HepG2 (cell line): Measurements from ENCODE around the gene HACD2. TPM values are rescaled to one million over a fixed set of nuclear protein-coding genes. Genes with fewer than 3 reads are reported as not detected.

Experiments
- HNRNPLL ChIP-seq: fragments of 200-400 bp; formaldehyde crosslinking; IDR thresholded peaks from 2 replicates; pipeline ENCODE4 v1.6.1; 2017; ENCODE audit warnings: mild to moderate bottlenecking, low read depth, low read length; ENCODE audit not compliant: poor library complexity, severe bottlenecking
- HOXA9 ChIP-seq: sonication (generic); formaldehyde crosslinking; IDR thresholded peaks from 2 replicates; pipeline ENCODE4 v1.8.1; 2022; ENCODE audit warnings: missing genetic modification reagents, mild to moderate bottlenecking, moderate library complexity, borderline replicate concordance
- HOXD1 ChIP-seq: sonication (generic); formaldehyde crosslinking; IDR thresholded peaks from 2 replicates; pipeline ENCODE4 v1.5.0; 2020; ENCODE audit warnings: missing genetic modification reagents
- KLF12 ChIP-seq: sonication (generic); formaldehyde crosslinking; IDR thresholded peaks from 2 replicates; pipeline ENCODE4 v1.4.0; 2020; ENCODE audit warnings: missing genetic modification reagents, borderline replicate concordance
- MAFG ChIP-seq: sonication (generic); formaldehyde crosslinking; IDR thresholded peaks from 2 replicates; pipeline ENCODE4 v1.5.1; 2020; ENCODE audit warnings: mild to moderate bottlenecking, missing genetic modification reagents
- PRMT3 ChIP-seq: sonication (generic); formaldehyde crosslinking; IDR thresholded peaks from 2 replicates; pipeline ENCODE4 v1.8.1; 2022; ENCODE audit warnings: low read depth, mild to moderate bottlenecking, moderate library complexity, missing genetic modification reagents, borderline replicate concordance
- STAT5B ChIP-seq: sonication (generic); formaldehyde crosslinking; IDR thresholded peaks from 2 replicates; pipeline ENCODE4 v1.4.0; 2020; ENCODE audit warnings: missing genetic modification reagents
- TFDP2 ChIP-seq: sonication (generic); formaldehyde crosslinking; IDR thresholded peaks from 2 replicates; pipeline ENCODE4 v1.4.0; 2020; ENCODE audit warnings: missing genetic modification reagents
- ZNF777 ChIP-seq: sonication (generic); formaldehyde crosslinking; IDR thresholded peaks from 2 replicates; pipeline ENCODE4 v1.4.0; 2020; ENCODE audit warnings: missing genetic modification reagents
- ZNF839 ChIP-seq: sonication (generic); formaldehyde crosslinking; IDR thresholded peaks from 2 replicates; pipeline ENCODE4 v1.4.0; 2020; ENCODE audit warnings: missing genetic modification reagents, mild to moderate bottlenecking, borderline replicate concordance
- ZSCAN20 ChIP-seq: sonication (generic); formaldehyde crosslinking; IDR thresholded peaks from 2 replicates; pipeline ENCODE4 v1.4.0; 2020; ENCODE audit warnings: missing genetic modification reagents, mild to moderate bottlenecking, borderline replicate concordance
- polyA plus RNA-seq, 8 experiments: library from polyadenylated mRNA; depleted of rRNA in 3 of 8; stranded (reverse) in 7 of 8; unstranded in 1 of 8; fragments of >200 nt; fragmentation: Illumina TruSeq in 4 of 8; extraction: Trizol in 4 of 8; gene quantifications; 2 replicates each; pipeline versions ENCODE4 v1.2.1 to v1.2.3, GENCODE V29; 2011 to 2016; ENCODE audit warnings: low read depth in 4 of 8, missing spikeins in 1 of 8, mixed read lengths in 1 of 8; ENCODE audit not compliant: insufficient read depth in 1 of 8
- total RNA-seq, 5 experiments: library from RNA; depleted of rRNA; stranded (reverse); fragments of >200 nt; fragmentation: Illumina TruSeq; extraction: Trizol; gene quantifications; 2 replicates each; pipeline ENCODE4 v1.2.3, GENCODE V29; 2016; ENCODE audit warnings: low read depth in 1 of 5
- TF ChIP-seq, protein P1 (sequence below): sonication (generic); formaldehyde crosslinking; IDR thresholded peaks from 2 replicates; pipeline ENCODE4 v1.4.0; 2020; ENCODE audit warnings: missing genetic modification reagents
- TF ChIP-seq, protein P2 (sequence below), 2 experiments: fragments of 450-650 bp in 1 of 2; sonication (generic) in 1 of 2; formaldehyde crosslinking in 1 of 2; IDR thresholded peaks; 2 replicates each; pipeline versions ENCODE4 v1.6.1 to v1.8.0; 2016 to 2022; ENCODE audit warnings: antibody characterized with exemption in 1 of 2, mild to moderate bottlenecking in 1 of 2, missing genetic modification reagents in 1 of 2

Gene HACD2
- total and polyA plus RNA-seq, 2 of the 13 experiments (the other 11 are each of a cell fraction or from before 2014, with no cell fraction given): 47.0 to 50.4 TPM

GRCh38 chr3:123584284-123584987 is 417 bp downstream of the HACD2 start (continued):
- TF ChIP-seq, protein P1, sequence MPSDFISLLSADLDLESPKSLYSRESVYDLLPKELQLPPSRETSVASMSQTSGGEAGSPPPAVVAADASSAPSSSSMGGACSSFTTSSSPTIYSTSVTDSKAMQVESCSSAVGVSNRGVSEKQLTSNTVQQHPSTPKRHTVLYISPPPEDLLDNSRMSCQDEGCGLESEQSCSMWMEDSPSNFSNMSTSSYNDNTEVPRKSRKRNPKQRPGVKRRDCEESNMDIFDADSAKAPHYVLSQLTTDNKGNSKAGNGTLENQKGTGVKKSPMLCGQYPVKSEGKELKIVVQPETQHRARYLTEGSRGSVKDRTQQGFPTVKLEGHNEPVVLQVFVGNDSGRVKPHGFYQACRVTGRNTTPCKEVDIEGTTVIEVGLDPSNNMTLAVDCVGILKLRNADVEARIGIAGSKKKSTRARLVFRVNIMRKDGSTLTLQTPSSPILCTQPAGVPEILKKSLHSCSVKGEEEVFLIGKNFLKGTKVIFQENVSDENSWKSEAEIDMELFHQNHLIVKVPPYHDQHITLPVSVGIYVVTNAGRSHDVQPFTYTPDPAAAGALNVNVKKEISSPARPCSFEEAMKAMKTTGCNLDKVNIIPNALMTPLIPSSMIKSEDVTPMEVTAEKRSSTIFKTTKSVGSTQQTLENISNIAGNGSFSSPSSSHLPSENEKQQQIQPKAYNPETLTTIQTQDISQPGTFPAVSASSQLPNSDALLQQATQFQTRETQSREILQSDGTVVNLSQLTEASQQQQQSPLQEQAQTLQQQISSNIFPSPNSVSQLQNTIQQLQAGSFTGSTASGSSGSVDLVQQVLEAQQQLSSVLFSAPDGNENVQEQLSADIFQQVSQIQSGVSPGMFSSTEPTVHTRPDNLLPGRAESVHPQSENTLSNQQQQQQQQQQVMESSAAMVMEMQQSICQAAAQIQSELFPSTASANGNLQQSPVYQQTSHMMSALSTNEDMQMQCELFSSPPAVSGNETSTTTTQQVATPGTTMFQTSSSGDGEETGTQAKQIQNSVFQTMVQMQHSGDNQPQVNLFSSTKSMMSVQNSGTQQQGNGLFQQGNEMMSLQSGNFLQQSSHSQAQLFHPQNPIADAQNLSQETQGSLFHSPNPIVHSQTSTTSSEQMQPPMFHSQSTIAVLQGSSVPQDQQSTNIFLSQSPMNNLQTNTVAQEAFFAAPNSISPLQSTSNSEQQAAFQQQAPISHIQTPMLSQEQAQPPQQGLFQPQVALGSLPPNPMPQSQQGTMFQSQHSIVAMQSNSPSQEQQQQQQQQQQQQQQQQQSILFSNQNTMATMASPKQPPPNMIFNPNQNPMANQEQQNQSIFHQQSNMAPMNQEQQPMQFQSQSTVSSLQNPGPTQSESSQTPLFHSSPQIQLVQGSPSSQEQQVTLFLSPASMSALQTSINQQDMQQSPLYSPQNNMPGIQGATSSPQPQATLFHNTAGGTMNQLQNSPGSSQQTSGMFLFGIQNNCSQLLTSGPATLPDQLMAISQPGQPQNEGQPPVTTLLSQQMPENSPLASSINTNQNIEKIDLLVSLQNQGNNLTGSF (CRISPR knock-in tag): no peak
- TF ChIP-seq KLF12 (CRISPR knock-in tag) (no peak), MAFG (no peak), STAT5B (CRISPR knock-in tag) (no peak), ZNF777 (CRISPR knock-in tag) (no peak; the same call in 1 of the 2 replicates), HOXD1 (CRISPR knock-in tag) (no peak), TFDP2 (CRISPR knock-in tag) (peak; percentile 17; the same call in 1 of the 2 replicates), HOXA9 (no peak), ZSCAN20 (CRISPR knock-in tag) (no peak; the same call in 1 of the 2 replicates), HNRNPLL (no peak), PRMT3 (CRISPR knock-in tag) (no peak), ZNF839 (CRISPR knock-in tag) (no peak)
- TF ChIP-seq, protein P2, sequence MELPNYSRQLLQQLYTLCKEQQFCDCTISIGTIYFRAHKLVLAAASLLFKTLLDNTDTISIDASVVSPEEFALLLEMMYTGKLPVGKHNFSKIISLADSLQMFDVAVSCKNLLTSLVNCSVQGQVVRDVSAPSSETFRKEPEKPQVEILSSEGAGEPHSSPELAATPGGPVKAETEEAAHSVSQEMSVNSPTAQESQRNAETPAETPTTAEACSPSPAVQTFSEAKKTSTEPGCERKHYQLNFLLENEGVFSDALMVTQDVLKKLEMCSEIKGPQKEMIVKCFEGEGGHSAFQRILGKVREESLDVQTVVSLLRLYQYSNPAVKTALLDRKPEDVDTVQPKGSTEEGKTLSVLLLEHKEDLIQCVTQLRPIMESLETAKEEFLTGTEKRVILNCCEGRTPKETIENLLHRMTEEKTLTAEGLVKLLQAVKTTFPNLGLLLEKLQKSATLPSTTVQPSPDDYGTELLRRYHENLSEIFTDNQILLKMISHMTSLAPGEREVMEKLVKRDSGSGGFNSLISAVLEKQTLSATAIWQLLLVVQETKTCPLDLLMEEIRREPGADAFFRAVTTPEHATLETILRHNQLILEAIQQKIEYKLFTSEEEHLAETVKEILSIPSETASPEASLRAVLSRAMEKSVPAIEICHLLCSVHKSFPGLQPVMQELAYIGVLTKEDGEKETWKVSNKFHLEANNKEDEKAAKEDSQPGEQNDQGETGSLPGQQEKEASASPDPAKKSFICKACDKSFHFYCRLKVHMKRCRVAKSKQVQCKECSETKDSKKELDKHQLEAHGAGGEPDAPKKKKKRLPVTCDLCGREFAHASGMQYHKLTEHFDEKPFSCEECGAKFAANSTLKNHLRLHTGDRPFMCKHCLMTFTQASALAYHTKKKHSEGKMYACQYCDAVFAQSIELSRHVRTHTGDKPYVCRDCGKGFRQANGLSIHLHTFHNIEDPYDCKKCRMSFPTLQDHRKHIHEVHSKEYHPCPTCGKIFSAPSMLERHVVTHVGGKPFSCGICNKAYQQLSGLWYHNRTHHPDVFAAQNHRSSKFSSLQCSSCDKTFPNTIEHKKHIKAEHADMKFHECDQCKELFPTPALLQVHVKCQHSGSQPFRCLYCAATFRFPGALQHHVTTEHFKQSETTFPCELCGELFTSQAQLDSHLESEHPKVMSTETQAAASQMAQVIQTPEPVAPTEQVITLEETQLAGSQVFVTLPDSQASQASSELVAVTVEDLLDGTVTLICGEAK (IDR thresholded peaks at IDR 0.05): no peak
- TF ChIP-seq, protein P2 (CRISPR knock-in tag; IDR thresholded peaks at IDR 0.05): no peak
